SU-DHL-6 (cell line): Measurements from ENCODE around the gene CDPF1.

Experiments used
- EZH2phosphoT487 ChIP-seq: fragments of 200-600 bp; sonication (generic), shearing (Covaris generic); conservative IDR thresholded peaks from 2 replicates; pipeline ENCODE4 v1.6.1; 2018; ENCODE audit warnings: mild to moderate bottlenecking, antibody characterized with exemption, low read length, moderate library complexity, mixed read lengths
- TF ChIP-seq, protein P1 (sequence below): fragments of 200-600 bp; sonication (generic); IDR thresholded peaks from one replicate; pipeline ENCODE4 v1.5.1; 2017; ENCODE audit warnings: antibody characterized with exemption, mild to moderate bottlenecking, low read length, moderate library complexity; ENCODE audit not compliant: insufficient read depth, poor library complexity, severe bottlenecking

DNA sequence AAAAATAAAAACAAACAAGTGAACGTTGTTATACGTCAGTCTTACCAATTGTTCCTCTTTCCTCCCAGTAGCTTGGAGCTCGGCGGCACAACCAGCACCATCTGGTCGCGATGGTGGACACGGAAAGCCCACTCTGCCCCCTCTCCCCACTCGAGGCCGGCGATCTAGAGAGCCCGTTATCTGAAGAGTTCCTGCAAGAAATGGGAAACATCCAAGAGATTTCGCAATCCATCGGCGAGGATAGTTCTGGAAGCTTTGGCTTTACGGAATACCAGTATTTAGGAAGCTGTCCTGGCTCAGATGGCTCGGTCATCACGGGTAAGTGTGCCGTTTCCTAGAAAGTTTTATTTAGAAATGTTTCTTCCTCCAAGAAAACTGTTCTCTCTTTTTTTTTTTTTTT, 51.8 kb downstream of the CDPF1 start:
- TF ChIP-seq, protein P1, sequence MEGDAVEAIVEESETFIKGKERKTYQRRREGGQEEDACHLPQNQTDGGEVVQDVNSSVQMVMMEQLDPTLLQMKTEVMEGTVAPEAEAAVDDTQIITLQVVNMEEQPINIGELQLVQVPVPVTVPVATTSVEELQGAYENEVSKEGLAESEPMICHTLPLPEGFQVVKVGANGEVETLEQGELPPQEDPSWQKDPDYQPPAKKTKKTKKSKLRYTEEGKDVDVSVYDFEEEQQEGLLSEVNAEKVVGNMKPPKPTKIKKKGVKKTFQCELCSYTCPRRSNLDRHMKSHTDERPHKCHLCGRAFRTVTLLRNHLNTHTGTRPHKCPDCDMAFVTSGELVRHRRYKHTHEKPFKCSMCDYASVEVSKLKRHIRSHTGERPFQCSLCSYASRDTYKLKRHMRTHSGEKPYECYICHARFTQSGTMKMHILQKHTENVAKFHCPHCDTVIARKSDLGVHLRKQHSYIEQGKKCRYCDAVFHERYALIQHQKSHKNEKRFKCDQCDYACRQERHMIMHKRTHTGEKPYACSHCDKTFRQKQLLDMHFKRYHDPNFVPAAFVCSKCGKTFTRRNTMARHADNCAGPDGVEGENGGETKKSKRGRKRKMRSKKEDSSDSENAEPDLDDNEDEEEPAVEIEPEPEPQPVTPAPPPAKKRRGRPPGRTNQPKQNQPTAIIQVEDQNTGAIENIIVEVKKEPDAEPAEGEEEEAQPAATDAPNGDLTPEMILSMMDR: no peak
- TF ChIP-seq EZH2phosphoT487: no peak
